HG02943 (cell line): ENCODE results near the gene CNTN5.

Source experiments
- ATAC-seq: cut with Tn5 transposase; IDR thresholded peaks from one replicate; pipeline ENCODE4 v1.9.1; 2021; ENCODE audit warnings: mild to moderate bottlenecking, low read depth, moderate library complexity; ENCODE audit not compliant: unreplicated experiment

The CNTN5 gene

DNA sequence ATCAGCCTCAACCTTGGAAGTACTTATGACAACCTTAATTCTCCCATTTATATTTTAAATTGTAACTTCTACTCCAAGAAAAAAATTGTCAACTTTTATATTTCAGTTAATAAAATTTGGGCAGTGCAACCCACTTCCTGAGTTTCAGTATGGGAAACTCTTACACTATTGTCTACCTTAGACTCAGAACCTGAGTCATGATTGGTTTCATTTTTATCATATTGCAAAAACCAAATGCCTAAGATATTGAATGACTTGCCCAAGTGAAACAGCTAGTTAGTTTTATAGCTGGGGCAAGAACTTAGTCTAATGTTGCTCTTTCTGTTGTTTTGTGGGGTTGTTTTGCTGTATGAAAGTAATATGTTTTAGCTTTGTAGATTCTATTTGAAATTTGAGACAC, 1332.3 kb downstream of the CNTN5 start:
- no peak for ATAC-seq

DNA sequence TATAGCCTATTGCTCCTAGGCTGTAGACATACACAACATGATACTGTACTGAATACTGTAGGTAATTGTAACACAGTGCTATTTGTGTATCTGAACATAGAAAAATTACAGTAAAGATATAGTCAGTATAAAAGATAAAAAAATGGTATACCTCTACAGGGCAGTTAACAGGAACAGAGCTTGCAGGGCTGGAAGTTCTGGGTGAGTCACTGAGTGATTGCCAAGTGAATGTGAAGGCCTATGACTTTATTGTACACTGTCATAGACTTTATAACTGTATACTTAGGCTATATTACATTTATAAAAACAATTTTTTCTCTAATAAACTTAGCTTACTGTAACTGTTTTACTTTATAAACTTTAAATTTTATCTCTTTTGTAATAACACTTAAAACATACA, 1334.0 kb downstream of the CNTN5 start:
- no peak for ATAC-seq

DNA sequence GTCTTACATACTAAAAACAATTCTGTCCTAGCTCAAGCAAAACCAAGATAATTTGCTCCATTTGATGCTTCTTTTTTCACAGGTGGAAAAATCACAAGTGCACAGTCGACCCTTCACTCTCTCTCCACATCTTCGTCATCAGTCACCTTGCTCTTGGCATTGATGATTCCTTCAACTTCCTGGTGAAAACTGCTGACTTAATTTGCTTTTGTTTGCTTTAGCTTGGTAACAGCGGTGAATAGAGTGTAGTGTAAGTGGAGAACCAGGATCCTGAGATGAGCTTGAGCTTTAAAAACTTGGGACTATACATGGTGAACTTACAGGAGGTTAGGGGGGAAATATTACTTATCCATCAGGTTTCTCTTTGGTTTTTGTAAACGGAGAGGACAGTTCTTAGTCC, 1335.3 kb downstream of the CNTN5 start:
- no peak for ATAC-seq

DNA sequence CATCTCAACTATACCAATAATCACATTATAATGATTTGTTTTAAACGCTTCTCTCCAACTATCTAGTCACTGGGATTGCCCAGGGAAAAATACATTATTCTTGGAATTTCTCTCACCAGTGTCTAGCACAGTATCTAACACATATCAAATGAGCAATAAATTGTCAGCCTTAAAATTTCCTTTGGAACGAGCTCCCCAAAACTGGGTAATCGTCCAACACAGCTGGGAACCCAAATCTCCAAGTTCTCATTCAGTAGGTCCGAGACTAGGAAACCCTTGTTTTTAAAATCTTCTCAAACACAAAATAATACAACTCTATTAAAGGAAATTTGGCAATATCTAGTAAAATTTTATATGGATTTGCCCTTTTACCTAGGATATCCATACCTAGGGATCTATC, 1338.5 kb downstream of the CNTN5 start:
- no peak for ATAC-seq

DNA sequence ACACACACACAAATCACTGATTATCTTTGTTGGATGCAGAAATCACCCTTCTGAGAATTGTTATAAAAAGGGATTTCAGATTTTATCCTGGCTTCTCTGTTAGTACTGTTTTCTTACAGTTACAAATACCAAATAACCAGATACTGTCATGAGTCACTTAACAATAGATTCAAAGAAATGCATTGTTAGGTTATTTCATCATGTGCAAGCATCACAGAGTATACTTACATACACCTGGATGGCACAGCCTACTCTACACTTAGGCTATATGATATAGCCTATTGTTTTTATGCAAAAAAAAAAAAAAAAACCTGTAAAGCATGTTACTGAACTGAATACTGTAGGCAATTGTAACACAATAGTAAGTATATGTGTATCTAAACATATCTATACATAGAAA, 1347.1 kb downstream of the CNTN5 start:
- no peak for ATAC-seq

DNA sequence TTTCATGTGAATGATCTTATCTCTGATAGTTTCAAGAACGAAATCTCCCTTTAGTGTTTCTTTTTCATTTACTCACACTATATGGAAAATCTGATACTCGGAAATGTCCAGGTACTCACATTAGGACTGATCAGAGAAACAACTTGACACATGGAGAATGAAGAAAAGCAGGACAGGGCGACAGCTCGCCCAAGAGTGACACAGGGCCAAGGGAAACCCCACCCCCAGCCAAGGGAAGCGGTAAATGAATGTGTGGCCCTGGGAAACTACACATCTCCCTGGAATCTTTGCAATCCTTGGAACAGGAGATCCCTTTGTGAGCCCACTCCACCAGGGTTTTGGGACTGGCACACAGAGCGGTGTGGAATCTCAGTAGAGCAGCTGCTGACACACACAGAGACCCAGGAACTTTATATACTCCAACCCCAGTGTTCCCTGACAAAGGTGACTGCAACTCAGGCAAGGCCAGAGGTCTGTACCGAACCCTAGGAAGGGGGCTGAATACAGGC, 1362.7 kb downstream of the CNTN5 start:
- ATAC-seq = no peak

DNA sequence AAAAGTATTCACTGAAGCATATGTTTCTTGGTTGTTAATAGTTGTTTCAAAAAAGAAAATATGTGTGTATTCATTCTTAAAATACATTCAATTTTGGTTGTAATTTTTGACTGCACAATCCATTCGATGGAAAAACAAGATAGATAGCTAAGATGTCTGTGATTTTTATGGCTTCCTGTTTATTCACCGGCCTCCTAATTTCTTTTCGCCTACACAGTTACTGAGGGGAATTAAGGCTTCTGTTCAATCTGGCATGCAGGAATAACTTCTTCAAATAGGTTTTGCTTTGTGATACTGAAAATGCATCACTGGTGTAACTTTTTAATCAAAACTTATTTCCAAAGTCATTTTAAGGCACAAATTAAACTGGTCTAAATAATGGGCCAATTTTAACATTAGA, 1375.5 kb downstream of the CNTN5 start:
- ATAC-seq = no peak

DNA sequence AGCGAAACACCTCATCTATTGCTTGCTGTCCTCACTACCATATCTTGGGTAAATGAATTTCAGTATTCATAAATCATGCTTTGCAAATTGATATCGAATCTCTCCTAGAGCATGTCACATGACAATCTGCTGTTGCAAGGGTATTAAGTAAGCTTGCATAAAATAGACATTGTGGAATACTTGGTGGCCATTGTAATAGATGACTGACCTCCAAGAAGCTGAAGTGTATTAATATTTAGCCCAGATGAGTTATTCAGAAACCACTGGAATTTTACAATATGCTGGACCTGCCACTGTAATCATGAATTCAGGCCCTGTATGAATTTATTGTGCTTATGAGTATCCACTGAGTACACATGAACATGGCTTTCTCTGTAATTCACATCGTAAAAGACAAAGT, 1376.7 kb downstream of the CNTN5 start:
- ATAC-seq = no peak

DNA sequence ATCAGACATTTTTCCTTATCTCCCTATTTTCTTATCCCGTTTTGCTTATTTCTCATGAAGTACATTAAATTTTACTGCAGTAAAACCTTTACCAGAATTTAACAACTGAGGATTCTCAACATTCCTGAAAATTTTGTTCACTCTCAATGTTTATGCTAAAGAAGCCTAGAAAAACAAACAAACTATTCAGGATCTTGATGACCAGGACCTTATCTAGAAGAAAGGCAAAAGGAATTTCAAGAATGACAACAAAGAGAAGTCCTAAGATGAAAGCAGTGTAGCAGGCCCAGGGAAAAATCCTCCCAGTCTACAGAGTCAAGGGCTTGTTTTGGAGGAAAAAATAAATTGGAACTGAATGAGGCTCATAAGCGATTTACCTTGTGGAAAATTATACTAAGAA, 1383.1 kb downstream of the CNTN5 start:
- no peak for ATAC-seq

DNA sequence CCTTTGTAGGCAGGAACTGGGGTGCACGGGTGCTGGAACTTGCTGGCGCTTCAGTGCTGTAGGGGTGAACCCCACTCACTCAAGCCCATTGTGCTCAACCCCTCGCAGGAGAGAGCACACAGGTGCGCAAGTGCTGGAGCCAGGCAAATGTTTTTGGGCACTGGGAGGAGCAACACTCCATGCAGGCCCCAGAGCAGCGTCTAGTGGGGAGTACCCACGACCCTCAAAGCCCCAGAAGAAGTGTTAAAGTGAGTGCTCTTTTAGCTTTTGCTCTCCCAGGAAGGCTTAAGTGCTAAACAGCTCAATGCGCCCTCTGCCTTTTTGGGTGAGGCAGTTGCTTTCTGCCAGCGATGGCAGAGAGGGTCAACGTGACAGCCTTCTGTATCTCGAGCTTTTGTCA, 1384.2 kb downstream of the CNTN5 start:
- no peak for ATAC-seq
